Measurements from ENCODE around the gene SPAG17.

Gene SPAG17

GRCh38 chr1:118075116-118075515, 109.9 kb downstream of the SPAG17 start:
- no peak for DNase-seq (ENCODE audit: low spot score)

- DNase-seq (ENCODE audit: low spot score) = peak; percentile 78
Measured at GRCh38 chr1:118073648-118074435, 111.2 kb downstream of the SPAG17 start.

- DNase-seq (ENCODE audit: low spot score) = no peak
Measured at GRCh38 chr1:118049981-118050380, 135.0 kb downstream of the SPAG17 start.

- no peak for DNase-seq (ENCODE audit: low spot score)
Measured at GRCh38 chr1:118047650-118048224, 137.3 kb downstream of the SPAG17 start.

- DNase-seq (ENCODE audit: low spot score) = no peak
Measured at GRCh38 chr1:118047006-118047649, 137.9 kb downstream of the SPAG17 start.

- DNase-seq (ENCODE audit: low spot score) = no peak
Measured at GRCh38 chr1:118043624-118044023, 141.4 kb downstream of the SPAG17 start.

- DNase-seq (ENCODE audit: low spot score) = no peak
Measured at GRCh38 chr1:118042501-118042900, 142.5 kb downstream of the SPAG17 start.

GRCh38 chr1:118039170-118039569, 145.9 kb downstream of the SPAG17 start:
- DNase-seq (ENCODE audit: low spot score) = no peak

GRCh38 chr1:118032883-118033282, 152.1 kb downstream of the SPAG17 start:
- no peak for DNase-seq (ENCODE audit: low spot score)

- DNase-seq (ENCODE audit: low spot score) = no peak
Measured at GRCh38 chr1:118028267-118028666, 156.8 kb downstream of the SPAG17 start.

- DNase-seq (ENCODE audit: low spot score) = no peak
Measured at GRCh38 chr1:118023199-118023598, 161.8 kb downstream of the SPAG17 start.

- no peak for DNase-seq (ENCODE audit: low spot score)
Measured at GRCh38 chr1:118021668-118022067, 163.4 kb downstream of the SPAG17 start.

- DNase-seq (ENCODE audit: low spot score) = no peak
Measured at GRCh38 chr1:118018060-118018459, 167.0 kb downstream of the SPAG17 start.

- no peak for DNase-seq (ENCODE audit: low spot score)
Measured at GRCh38 chr1:118013938-118014337, 171.1 kb downstream of the SPAG17 start.

- DNase-seq (ENCODE audit: low spot score) = no peak
Measured at GRCh38 chr1:118013336-118013735, 171.7 kb downstream of the SPAG17 start.

GRCh38 chr1:118012515-118013124, 172.4 kb downstream of the SPAG17 start:
- no peak for DNase-seq (ENCODE audit: low spot score)

GRCh38 chr1:118008011-118008410, 177.0 kb downstream of the SPAG17 start:
- no peak for DNase-seq (ENCODE audit: low spot score)

GRCh38 chr1:118007391-118007790, 177.6 kb downstream of the SPAG17 start:
- DNase-seq (ENCODE audit: low spot score) = no peak

- DNase-seq (ENCODE audit: low spot score) = no peak
Measured at GRCh38 chr1:118004312-118004711, 180.7 kb downstream of the SPAG17 start.

- no peak for DNase-seq (ENCODE audit: low spot score)
Measured at GRCh38 chr1:117985973-117986372, 199.1 kb downstream of the SPAG17 start.

GRCh38 chr1:117985239-117985638, 199.8 kb downstream of the SPAG17 start:
- DNase-seq (ENCODE audit: low spot score) = no peak

GRCh38 chr1:117981455-117982192, 203.4 kb downstream of the SPAG17 start:
- DNase-seq (ENCODE audit: low spot score) = no peak

Measured in left forelimb (tissue), 1 donor.